CD4-positive, alpha-beta T cell treated with Interleukin-17A for 4 hours (primary cell): ENCODE results near the gene COL4A6.

Experiments
- DNase-seq: peaks from one replicate; pipeline ENCODE4 v3.0.0-alpha.2; 2020; ENCODE audit warnings: mixed read lengths

COL4A6 gene

GRCh38 chrX:108216405-108216804, 221.8 kb downstream of the COL4A6 start:
- DNase-seq = no peak

GRCh38 chrX:108211301-108211700, 226.9 kb downstream of the COL4A6 start:
- DNase-seq = no peak

DNA sequence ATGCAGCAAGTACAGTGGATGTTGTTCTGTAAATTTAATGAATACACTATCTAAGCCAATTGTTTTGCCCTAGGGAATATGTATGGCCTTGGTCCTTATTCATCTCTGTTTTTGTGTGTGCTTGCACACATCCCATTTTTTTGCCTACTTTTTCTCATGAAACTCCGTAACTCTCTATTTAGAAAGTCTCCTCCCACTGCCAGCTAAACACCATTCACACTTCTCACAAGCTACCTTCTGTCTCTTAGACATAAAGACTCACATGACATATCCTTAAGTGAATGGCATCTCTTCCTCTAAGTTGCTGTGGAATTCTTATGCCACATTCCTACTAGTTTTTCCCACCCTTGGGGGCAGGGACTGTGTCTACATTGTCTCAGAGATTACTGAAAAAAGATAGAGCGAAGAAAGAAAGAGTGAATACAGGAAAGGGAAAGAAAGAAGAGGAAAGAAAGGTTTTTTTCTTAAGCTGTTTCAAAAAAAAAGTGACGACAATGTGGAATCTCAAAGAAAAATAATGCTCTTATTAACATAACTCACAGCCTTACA, 229.1 kb downstream of the COL4A6 start:
- DNase-seq = no peak

- no peak for DNase-seq
Measured at GRCh38 chrX:108203540-108203939, 234.7 kb downstream of the COL4A6 start.

GRCh38 chrX:108199691-108200090, 238.5 kb downstream of the COL4A6 start:
- DNase-seq = no peak

DNA sequence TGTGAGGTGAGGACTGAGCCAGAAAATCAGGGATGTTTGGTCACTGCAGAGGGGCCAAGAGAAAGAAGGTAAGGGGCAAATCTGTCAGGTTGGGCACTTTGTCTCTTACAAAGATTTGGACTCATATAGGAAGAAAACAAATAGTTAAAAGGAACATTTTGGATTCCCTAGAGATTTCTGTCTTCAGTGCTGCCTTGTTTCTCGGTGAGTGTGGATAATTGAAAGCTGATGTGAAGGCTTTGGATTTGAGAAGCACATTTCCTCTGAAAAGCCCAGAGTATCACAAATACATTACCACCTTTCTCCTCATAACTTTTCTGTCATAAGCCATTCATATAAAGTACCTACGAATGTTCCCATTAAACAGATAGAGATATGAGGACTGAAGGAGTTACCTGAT, 239.2 kb downstream of the COL4A6 start:
- no peak for DNase-seq

- DNase-seq = no peak
Measured at GRCh38 chrX:108198420-108198819, 239.8 kb downstream of the COL4A6 start.

DNA sequence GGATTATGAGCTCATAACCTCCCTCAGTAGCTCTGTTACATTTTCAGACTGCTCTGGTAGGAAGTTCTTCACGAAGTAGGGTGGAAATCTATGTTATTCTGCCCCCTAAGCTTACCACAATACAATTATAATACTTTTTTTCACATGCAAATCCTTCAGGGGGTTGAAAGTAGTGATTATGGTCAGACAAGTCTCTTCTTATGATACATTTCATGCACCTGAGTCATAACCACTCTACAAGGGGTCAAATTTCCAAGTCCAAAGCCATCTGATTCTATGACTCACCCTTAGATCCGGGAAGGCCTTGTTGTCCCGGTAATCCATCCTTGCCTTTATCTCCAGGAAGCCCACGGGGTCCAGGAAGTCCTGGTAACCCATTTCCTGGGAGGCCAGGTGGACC, 251.4 kb downstream of the COL4A6 start:
- DNase-seq = no peak

DNA sequence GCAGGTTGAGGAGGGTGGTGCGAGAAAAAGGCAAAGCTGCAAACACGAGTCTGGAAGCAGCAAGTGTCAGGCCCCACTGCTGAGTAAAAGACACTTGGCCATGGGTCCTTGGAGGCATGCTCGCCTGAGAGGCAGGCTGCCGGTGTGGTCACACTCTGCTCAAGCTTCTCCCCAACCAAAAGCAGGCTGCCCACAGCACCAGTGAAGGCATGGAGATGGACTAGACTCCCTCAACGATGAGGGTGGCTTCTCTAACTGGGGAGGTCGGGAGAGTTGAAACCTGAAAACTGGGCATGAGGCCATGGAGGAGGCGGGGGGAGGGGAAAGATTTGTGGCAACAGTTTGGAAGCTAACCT, 260.1 kb downstream of the COL4A6 start:
- no peak for DNase-seq

DNA sequence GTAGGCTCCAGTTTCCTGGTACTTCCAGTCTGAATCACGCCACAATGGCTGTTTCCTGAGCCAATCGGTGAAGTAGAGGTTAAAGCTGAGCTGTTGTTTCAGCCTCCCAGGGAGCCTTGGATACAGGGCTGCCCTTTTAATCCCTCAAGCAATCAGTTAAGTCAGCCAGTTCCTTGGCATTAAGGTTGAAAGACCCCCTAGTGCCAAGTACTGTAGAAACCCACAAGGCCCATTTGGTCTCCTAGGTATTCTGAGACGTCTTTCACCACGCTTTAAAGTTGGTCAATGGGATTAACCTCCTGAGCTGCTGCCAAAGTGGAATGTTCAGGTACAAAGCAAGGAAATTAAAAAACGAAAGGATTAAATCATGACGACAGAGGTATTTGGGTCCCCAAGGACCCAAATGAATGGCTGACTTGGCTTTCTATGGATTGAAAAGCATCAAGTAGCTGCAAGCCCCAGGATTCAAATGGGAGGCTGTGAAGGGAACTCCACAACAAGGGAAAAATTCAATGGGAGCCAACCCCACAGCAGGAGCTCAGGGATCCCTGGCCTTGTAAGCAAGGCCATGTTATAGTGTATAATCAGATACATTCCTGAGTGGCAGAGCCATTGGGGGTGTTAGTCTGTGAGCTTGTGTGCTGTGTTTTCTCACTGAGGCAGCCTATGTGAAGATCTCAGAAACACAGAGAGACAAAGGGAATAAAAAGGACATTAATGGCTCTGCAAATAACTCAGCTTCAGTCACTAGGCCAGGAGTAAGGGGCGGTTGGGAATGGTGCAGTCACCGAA, 260.7 kb downstream of the COL4A6 start:
- no peak for DNase-seq

DNA sequence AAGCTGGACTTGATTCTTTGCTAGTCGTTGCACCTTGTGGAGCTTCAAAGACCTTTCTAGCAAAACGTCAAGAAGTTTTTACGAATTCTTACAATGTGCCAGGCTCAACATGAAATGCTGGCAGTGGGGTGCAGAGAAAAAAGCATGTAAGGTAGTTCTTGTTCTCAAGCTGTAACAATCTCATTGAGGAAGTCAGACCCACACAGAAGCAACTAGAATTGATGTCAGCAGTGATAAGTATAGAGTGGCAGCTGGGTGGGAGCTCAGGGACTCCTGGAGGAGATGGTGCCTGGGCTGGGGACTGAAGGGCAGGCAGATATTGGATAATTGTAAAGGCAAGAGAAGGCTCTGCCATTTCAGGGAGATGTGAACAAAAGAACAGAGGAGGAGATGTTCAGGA, 264.3 kb downstream of the COL4A6 start:
- no peak for DNase-seq

- DNase-seq = no peak
Measured at GRCh38 chrX:108171671-108172070, 266.6 kb downstream of the COL4A6 start.

GRCh38 chrX:108169768-108170167, 268.5 kb downstream of the COL4A6 start:
- no peak for DNase-seq

DNA sequence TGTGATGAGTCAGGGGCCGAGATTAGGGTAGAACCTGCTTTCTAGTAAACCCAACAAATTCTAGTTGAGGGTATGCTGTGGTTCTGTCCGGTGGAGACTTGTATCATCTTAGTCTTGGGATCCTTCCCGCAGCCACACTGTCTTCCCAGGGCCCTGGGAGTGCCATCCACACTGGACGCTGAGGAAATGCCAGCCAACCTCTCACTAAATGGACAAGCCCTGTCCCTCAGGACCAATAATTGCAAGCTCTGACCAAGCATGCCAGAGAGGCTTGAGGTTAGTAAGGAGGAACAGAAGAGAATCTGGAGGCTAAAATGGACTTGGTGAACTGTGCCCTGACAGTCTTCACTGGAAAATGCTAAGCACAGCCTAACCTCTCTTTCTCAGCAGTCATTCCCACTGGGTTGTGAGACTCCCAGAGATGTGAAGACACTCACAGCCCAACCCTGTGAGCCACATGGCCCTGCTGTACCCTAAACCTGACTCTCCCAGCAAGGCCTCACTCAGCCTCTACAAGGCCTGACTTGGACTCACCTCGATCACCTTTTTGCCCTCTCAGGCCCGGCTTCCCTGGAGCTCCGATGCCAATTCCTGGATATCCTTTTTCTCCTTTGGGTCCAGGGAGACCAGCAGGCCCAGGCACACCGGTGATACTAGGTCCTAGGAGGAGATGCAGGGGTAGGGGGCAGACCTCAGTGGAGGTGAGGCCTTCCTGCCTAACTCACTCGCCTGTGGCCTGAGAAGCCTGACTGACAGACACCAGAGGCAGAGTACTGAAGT, 269.1 kb downstream of the COL4A6 start:
- DNase-seq = no peak

- no peak for DNase-seq
Measured at GRCh38 chrX:108167211-108167872, 270.9 kb downstream of the COL4A6 start.

- no peak for DNase-seq
Measured at GRCh38 chrX:108165383-108166111, 272.7 kb downstream of the COL4A6 start.

DNA sequence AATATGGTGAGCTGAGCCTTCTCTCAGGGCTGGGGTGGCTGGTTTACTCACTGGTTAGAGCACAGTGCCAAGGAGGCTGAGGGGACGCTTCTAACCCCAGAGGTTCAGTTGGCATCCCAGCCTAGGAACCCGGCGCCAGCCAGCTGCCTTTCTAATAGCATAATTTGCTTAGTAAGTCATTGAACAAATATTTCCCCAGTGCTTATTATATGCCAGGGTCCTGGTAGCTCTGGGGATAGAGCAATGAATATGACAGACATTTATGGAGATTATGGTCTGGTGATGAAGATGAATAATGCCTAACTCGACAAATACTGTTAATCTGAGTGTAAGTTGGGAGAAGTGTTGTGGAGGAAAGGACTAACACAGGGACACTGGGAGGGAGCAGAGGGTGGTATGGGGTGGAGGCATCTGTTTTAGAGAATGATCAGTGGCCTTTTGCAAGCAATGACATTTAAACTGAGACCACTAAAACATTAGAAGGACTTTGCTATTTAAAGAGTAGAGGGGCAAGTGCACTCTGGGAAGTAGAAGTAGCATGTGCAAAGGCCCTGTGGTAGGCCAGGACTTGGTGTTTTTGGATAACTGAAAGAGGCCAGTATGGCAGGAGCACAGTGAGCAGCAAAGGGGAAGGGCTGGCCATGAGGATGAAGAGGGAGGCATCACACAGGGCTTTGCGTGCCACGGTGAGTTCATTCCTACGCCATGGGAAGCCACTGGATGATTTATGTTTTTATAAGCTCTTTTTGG, 274.7 kb downstream of the COL4A6 start:
- no peak for DNase-seq

DNA sequence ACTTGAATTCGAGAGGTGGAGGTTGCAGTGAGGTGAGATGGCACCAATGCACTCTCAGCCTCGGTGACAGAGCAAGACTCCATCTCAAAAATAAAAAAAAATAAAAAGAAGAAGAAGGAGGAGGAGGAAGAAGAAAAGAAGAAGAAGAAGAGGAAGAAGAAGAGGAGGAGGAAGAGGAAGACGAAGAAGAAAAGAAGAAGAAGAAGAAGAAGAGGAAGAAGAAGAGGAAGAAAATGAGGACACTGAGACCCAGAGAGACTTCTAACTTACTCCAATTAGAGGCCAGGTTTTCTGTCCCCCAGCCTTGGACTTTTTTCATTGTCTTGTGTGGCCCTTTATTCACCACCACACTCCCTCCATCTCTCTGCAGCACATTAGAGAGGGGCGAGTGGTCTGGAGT, 276.0 kb downstream of the COL4A6 start:
- no peak for DNase-seq

- no peak for DNase-seq
Measured at GRCh38 chrX:108160309-108160708, 277.9 kb downstream of the COL4A6 start.

GRCh38 chrX:108159028-108159670, 279.1 kb downstream of the COL4A6 start:
- no peak for DNase-seq

DNA sequence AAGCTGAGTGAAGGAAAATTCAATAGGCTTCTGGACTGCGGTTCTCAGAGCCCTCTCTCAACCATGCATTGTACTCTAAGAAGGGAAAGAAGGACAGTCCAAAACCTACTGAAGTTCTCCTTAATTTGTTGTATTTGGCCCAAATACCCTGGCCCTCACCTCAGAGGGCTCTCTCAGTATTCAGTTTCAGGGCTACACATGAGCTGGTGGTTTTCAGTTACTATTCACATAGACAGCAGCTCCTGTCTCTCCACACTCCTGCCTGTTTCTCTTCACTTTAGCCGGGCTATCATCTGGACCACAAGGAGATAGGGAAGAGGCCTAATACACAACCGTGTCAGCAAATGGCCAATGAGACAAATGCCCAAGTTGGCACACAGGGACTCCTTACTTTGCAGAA, 280.6 kb downstream of the COL4A6 start:
- DNase-seq = no peak
